HG03045 (cell line): ENCODE results near the gene PLK2.
A peak's percentile ranks its signal among the peaks of the same experiment; 100 is the strongest.

ENCODE experiments used
- ATAC-seq: cut with Tn5 transposase; IDR thresholded peaks from one replicate; pipeline ENCODE4 v1.9.1; 2021; ENCODE audit warnings: mild to moderate bottlenecking, moderate library complexity; ENCODE audit not compliant: unreplicated experiment

PLK2 gene

GRCh38 chr5:58481066-58481676, 21.3 kb upstream of the PLK2 start:
- ATAC-seq = no peak

- ATAC-seq = no peak
Observed at GRCh38 chr5:58477760-58478376, 18.0 kb upstream of the PLK2 start.

- ATAC-seq = no peak
Observed at GRCh38 chr5:58475404-58475803, 15.5 kb upstream of the PLK2 start.

DNA sequence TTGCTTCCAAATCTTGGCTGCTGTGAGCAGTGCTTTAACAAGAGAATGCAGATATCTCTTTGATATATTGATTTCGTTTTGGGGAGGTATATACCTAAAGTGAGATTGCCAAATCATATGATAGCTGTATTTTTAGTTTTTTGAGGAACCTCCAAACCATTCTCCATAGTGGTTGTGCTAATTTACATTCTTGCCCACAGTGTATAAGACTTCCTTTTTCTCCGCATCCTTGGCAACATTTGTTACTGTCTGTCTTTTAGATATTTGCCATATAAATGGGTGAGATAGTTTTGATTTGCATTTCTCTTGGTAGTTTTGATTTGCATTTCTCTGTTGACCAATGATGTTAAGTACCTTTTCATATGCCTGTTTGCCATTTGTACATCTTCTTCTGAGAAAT, 10.0 kb upstream of the PLK2 start:
- no peak for ATAC-seq

DNA sequence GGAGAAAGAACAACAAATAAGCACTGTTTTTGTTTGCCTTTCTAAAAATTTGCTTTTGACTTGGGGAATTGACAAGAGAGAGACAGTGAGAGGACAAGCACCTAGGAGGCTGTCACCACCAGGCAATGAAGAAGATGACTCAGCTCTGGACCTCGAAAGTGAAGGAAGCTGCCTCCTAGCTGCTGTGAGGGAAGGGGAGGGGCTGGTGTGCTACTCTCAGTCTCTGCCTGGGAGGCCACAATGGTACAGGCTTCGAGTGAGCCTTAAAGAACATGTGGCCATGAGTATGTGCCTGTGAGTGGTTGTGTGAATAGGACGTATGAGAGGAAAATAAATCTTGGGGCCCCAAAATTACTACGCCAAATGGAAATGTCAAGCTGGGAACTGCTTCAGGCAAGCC, 7.1 kb upstream of the PLK2 start:
- peak; percentile 99 for ATAC-seq

GRCh38 chr5:58462623-58463230, 2.8 kb upstream of the PLK2 start:
- ATAC-seq = no peak

- no peak for ATAC-seq
Observed at GRCh38 chr5:58462154-58462553, 2.3 kb upstream of the PLK2 start.

- peak; percentile 78 for ATAC-seq
Observed at GRCh38 chr5:58460732-58461286, 923 bp upstream of the PLK2 start.

- ATAC-seq = peak; percentile 6
Observed at GRCh38 chr5:58459146-58460001, 512 bp downstream of the PLK2 start.

GRCh38 chr5:58458743-58459145, 1.1 kb downstream of the PLK2 start:
- ATAC-seq = no peak

GRCh38 chr5:58458141-58458742, 1.6 kb downstream of the PLK2 start:
- no peak for ATAC-seq

- ATAC-seq = no peak
Observed at GRCh38 chr5:58457050-58457449, 2.8 kb downstream of the PLK2 start.

DNA sequence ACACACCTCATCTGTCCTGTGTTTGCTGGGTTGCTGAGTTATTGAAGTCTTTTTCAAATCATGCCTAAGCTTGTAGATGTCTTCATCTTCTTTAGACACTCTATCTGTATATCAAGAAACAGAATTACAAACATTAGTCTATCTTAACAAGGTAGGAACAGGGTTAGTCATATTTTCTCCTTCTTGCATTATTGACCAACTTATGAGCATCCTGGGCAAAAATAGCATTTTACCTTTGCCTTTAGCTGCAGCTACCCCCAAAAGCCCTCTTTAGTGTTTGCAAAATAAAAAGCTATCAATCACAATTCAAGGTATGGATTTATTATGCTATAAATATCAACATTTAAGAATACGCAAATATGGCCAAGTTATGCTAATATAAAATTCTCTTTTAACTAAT, 3.4 kb downstream of the PLK2 start:
- ATAC-seq = no peak

DNA sequence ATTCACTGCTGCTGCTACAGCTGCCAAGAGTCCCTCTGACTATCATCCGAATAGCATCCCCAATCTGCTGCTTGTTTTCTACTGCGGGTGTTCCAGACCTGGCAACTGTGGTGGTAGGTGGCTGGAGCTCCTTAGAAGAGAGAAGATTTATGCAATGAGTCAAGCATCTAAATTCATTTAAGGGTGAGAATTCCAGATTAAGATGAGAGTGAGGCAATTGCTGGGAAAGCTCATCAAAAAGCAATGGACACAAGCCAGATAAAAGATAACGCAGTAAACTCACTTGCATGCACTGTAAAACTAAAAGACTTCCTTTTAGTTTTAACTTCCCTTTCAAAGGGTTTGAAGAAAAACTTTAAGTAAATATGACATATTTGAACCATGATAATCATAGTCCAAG, 3.9 kb downstream of the PLK2 start:
- no peak for ATAC-seq

GRCh38 chr5:58455480-58455879, 4.4 kb downstream of the PLK2 start:
- no peak for ATAC-seq

DNA sequence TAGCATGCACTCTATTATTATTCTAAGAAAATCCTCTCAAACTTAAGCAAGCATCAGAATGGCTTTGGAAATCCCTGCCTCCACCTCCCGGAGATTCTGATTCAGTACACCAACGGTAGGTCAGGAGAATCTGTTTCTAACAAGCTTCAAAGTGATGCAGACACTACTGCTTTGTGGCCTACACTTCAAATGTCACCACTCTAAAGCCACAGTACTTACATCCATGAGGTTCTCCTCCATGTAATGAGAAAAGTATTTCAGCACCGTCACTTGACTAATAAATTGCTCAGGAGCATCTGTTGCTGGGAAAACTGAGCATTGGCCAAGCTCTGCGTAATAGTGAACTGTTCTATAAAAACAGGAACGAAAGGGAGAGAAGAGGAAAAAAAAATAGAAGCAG, 4.8 kb downstream of the PLK2 start:
- no peak for ATAC-seq

- ATAC-seq = no peak
Observed at GRCh38 chr5:58454025-58454424, 5.9 kb downstream of the PLK2 start.

- ATAC-seq = no peak
Observed at GRCh38 chr5:58453306-58453705, 6.6 kb downstream of the PLK2 start.

DNA sequence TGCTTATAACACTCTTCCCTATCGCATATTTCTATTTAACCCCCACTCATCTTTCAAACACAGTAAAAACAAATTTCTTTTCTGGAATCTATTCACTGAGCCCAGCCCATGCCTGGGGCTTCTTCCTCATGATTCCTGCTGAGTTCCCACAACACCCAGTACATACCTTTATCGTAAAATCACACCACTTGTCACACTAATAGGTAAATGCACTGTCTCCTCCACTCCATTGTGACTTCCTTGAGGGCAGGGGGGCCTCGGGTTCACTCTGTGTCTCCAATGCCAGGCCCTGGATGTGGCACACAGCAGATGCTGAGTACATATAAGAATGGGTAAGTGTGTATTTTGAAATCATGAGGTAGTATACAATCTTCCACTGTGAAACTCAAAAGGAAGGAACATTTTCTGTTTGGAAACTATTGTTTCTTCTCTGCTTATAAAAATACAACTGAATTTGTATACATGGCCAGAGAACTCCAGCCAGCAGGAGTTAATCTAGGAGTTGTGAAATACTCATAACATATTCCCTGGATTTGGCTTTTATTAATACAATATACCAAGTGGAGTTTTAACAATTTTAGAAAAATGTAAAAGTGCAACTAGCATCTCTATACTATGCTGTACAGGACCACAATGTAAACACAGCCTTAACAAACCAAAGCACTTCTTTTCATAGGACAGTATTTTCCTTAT, 7.2 kb downstream of the PLK2 start:
- no peak for ATAC-seq
